ENCODE results near the gene ATP2B2.

GRCh38 chr3:10413041-10413440, 92.3 kb downstream of the ATP2B2 start:
- TF ChIP-seq POLR2A (IDR thresholded peaks at IDR 0.05) (no peak), CTCF (IDR thresholded peaks at IDR 0.05) (no peak), POLR2AphosphoS5 (IDR thresholded peaks at IDR 0.05) (no peak)
